SK-N-SH treated with all-trans-retinoic acid at 6 μM for 48 hours (cell line): ENCODE data around the gene RBM6.

Experiments
- ESRRG ChIP-seq: fragments of 250-450 bp; sonication (Bioruptor Pico); IDR thresholded peaks from 2 replicates; pipeline ENCODE4 v1.6.1; 2021; ENCODE audit warnings: mild to moderate bottlenecking
- GLIS3 ChIP-seq: fragments of 250-450 bp; sonication (Bioruptor Pico); IDR thresholded peaks from 2 replicates; pipeline ENCODE4 v1.5.0; 2020; ENCODE audit warnings: mild to moderate bottlenecking, moderate library complexity
- OSR1 ChIP-seq: fragments of 250-450 bp; sonication (Bioruptor Pico); IDR thresholded peaks from 2 replicates; pipeline ENCODE4 v1.8.0; 2022; ENCODE audit warnings: moderate library complexity, mild to moderate bottlenecking, inconsistent platforms
- RARB ChIP-seq: fragments of 250-450 bp; sonication (Bioruptor Pico); IDR thresholded peaks from 2 replicates; pipeline ENCODE4 v1.8.0; 2021; ENCODE audit warnings: mild to moderate bottlenecking, moderate library complexity
- TCF4 ChIP-seq: fragments of 250-450 bp; sonication (Bioruptor Pico); IDR thresholded peaks from 2 replicates; pipeline ENCODE4 v1.8.0; 2021; ENCODE audit warnings: mild to moderate bottlenecking, moderate library complexity, borderline replicate concordance
- ZFP30 ChIP-seq: fragments of 450-650 bp; formaldehyde crosslinking; IDR thresholded peaks from 2 replicates; pipeline ENCODE4 v1.5.0; 2022; ENCODE audit warnings: mild to moderate bottlenecking, moderate library complexity
- ZNF70 ChIP-seq: fragments of 450-650 bp; formaldehyde crosslinking; IDR thresholded peaks from 2 replicates; pipeline ENCODE4 v1.5.0; 2020; ENCODE audit warnings: mild to moderate bottlenecking, moderate library complexity
- ZNF8 ChIP-seq: fragments of 450-650 bp; formaldehyde crosslinking; IDR thresholded peaks from 2 replicates; pipeline ENCODE4 v1.5.0; 2020; ENCODE audit warnings: mild to moderate bottlenecking, moderate library complexity
- TF ChIP-seq, protein P1 (sequence below): fragments of 250-450 bp; sonication (Bioruptor Pico); IDR thresholded peaks from 2 replicates; pipeline ENCODE4 v1.5.1; 2020; ENCODE audit warnings: low read depth, mild to moderate bottlenecking, moderate library complexity
- TF ChIP-seq, protein P2 (sequence below): fragments of 250-450 bp; sonication (Bioruptor Pico); IDR thresholded peaks from 2 replicates; pipeline ENCODE4 v1.8.0; 2020; ENCODE audit warnings: mild to moderate bottlenecking, moderate library complexity, borderline replicate concordance

GRCh38 chr3:50090984-50091383 is 151.0 kb downstream of the RBM6 start:
- TF ChIP-seq, protein P1, sequence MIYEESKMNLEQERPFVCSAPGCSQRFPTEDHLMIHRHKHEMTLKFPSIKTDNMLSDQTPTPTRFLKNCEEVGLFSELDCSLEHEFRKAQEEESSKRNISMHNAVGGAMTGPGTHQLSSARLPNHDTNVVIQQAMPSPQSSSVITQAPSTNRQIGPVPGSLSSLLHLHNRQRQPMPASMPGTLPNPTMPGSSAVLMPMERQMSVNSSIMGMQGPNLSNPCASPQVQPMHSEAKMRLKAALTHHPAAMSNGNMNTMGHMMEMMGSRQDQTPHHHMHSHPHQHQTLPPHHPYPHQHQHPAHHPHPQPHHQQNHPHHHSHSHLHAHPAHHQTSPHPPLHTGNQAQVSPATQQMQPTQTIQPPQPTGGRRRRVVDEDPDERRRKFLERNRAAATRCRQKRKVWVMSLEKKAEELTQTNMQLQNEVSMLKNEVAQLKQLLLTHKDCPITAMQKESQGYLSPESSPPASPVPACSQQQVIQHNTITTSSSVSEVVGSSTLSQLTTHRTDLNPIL = no peak
- TF ChIP-seq ZNF70 (CRISPR knock-in tag) (no peak), ZFP30 (CRISPR knock-in tag) (no peak), ESRRG (CRISPR knock-in tag) (no peak), ZNF8 (no peak), RARB (no peak), GLIS3 (CRISPR knock-in tag) (no peak), TCF4 (CRISPR knock-in tag) (no peak), OSR1 (no peak)
- TF ChIP-seq, protein P2, sequence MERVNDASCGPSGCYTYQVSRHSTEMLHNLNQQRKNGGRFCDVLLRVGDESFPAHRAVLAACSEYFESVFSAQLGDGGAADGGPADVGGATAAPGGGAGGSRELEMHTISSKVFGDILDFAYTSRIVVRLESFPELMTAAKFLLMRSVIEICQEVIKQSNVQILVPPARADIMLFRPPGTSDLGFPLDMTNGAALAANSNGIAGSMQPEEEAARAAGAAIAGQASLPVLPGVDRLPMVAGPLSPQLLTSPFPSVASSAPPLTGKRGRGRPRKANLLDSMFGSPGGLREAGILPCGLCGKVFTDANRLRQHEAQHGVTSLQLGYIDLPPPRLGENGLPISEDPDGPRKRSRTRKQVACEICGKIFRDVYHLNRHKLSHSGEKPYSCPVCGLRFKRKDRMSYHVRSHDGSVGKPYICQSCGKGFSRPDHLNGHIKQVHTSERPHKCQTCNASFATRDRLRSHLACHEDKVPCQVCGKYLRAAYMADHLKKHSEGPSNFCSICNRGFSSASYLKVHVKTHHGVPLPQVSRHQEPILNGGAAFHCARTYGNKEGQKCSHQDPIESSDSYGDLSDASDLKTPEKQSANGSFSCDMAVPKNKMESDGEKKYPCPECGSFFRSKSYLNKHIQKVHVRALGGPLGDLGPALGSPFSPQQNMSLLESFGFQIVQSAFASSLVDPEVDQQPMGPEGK (CRISPR knock-in tag) = no peak
